Progenitor cell of endocrine pancreas (in vitro differentiated cells): ENCODE measurements around the gene VPS16. TPM values are rescaled to one million over a fixed set of nuclear protein-coding genes. Genes with fewer than 3 reads are reported as not detected.

Experiments
- DNase-seq: peaks from one replicate; pipeline ENCODE4 v3.0.0; 2021; ENCODE audit warnings: low spot score; ENCODE audit not compliant: unreplicated experiment
- H3K27ac Mint-ChIP-seq: 2 replicates; pipeline ENCODE4 v1.8.0; 2021; ENCODE audit warnings: mild to moderate bottlenecking, moderate library complexity, mixed read lengths
- H3K27me3 Mint-ChIP-seq: 2 replicates; pipeline ENCODE4 v1.8.0; 2021; ENCODE audit warnings: mixed read lengths
- H3K36me3 Mint-ChIP-seq: 2 replicates; pipeline ENCODE4 v1.8.0; 2022; ENCODE audit warnings: mixed read lengths; ENCODE audit not compliant: insufficient read depth
- H3K4me1 Mint-ChIP-seq: 2 replicates; pipeline ENCODE4 v1.8.0; 2021; ENCODE audit warnings: low read depth, mixed read lengths
- H3K4me3 Mint-ChIP-seq: 2 replicates; pipeline ENCODE4 v1.8.0; 2021; ENCODE audit warnings: low read depth, mild to moderate bottlenecking, moderate library complexity, mixed read lengths
- H3K9me3 Mint-ChIP-seq: 2 replicates; pipeline ENCODE4 v1.8.0; 2021; ENCODE audit warnings: low read depth, mixed read lengths
- CTCF ChIP-seq: fragments of 200-600 bp; sonication (generic); IDR thresholded peaks from one replicate; pipeline ENCODE4 v1.5.0; 2021; ENCODE audit warnings: antibody characterized with exemption, mild to moderate bottlenecking; ENCODE audit not compliant: unreplicated experiment
- total RNA-seq: library from RNA; stranded (reverse); gene quantifications from 2 replicates; pipeline ENCODE4 v1.2.1, GENCODE V29; 2021

The VPS16 gene
- total RNA-seq, 1 donor from 2014 or later = 48.5 TPM

GRCh38 chr20:2859330-2860121 is 19.0 kb downstream of the VPS16 start:
- no peaks in the 10 kb centered on the region for H3K4me1 Mint-ChIP-seq
- DNase-seq = no peak
- peaks cover 1% of the 10 kb centered on the region for H3K36me3 Mint-ChIP-seq
- H3K27ac Mint-ChIP-seq = no peak overlapping the region
- H3K27me3 Mint-ChIP-seq = no peaks in the 10 kb centered on the region
- no peaks in the 10 kb centered on the region for H3K9me3 Mint-ChIP-seq
- no peak for TF ChIP-seq CTCF
- no peak overlapping the region for H3K4me3 Mint-ChIP-seq

GRCh38 chr20:2864626-2865025 is 24.1 kb downstream of the VPS16 start:
- no peak for TF ChIP-seq CTCF
- no peak for DNase-seq
- H3K27me3 Mint-ChIP-seq = peaks cover 10% of the 10 kb centered on the region
- H3K9me3 Mint-ChIP-seq = no peaks in the 10 kb centered on the region
- H3K27ac Mint-ChIP-seq = no peak overlapping the region
- H3K4me1 Mint-ChIP-seq = no peaks in the 10 kb centered on the region
- H3K36me3 Mint-ChIP-seq = peaks cover 5% of the 10 kb centered on the region
- no peak overlapping the region for H3K4me3 Mint-ChIP-seq

- no peak overlapping the region for H3K4me3 Mint-ChIP-seq
- TF ChIP-seq CTCF = no peak
- no peak overlapping the region for H3K27ac Mint-ChIP-seq
- no peak for DNase-seq
- no peaks in the 10 kb centered on the region for H3K4me1 Mint-ChIP-seq
- H3K9me3 Mint-ChIP-seq = no peaks in the 10 kb centered on the region
- peaks cover 10% of the 10 kb centered on the region for H3K27me3 Mint-ChIP-seq
- peaks cover 5% of the 10 kb centered on the region for H3K36me3 Mint-ChIP-seq
Measured at GRCh38 chr20:2865101-2865500, 24.6 kb downstream of the VPS16 start.

- no peak overlapping the region for H3K27ac Mint-ChIP-seq
- peaks cover 15% of the 10 kb centered on the region for H3K27me3 Mint-ChIP-seq
- H3K36me3 Mint-ChIP-seq = peaks cover 5% of the 10 kb centered on the region
- H3K4me1 Mint-ChIP-seq = no peaks in the 10 kb centered on the region
- no peaks in the 10 kb centered on the region for H3K9me3 Mint-ChIP-seq
- TF ChIP-seq CTCF = no peak
- no peak for DNase-seq
- H3K4me3 Mint-ChIP-seq = no peak overlapping the region
Measured at GRCh38 chr20:2865630-2866029, 25.1 kb downstream of the VPS16 start.

- no peak for TF ChIP-seq CTCF
- H3K27me3 Mint-ChIP-seq = peaks cover 21% of the 10 kb centered on the region
- no peaks in the 10 kb centered on the region for H3K9me3 Mint-ChIP-seq
- no peak for DNase-seq
- H3K4me1 Mint-ChIP-seq = no peaks in the 10 kb centered on the region
- no peak overlapping the region for H3K4me3 Mint-ChIP-seq
- no peak overlapping the region for H3K27ac Mint-ChIP-seq
- peaks cover 5% of the 10 kb centered on the region for H3K36me3 Mint-ChIP-seq
Measured at GRCh38 chr20:2866236-2866635, 25.7 kb downstream of the VPS16 start.
